HT-29 (cell line): ENCODE data around the gene MXD1. TPM values are rescaled to one million over a fixed set of nuclear protein-coding genes. Genes with fewer than 3 reads are reported as not detected.
"Not testable (repeated sequence)": the region's sequence is repeated elsewhere in the genome, so short reads cannot be mapped to it uniquely, and the experiment has no call there.

Source experiments
- DNase-seq: peaks from one replicate; pipeline ENCODE4 v3.0.0-alpha.2; 2015; ENCODE audit warnings: low spot score
- total RNA-seq: library from RNA; depleted of rRNA; stranded (reverse); fragments of >200 nt; shearing (Covaris generic); gene quantifications from 2 replicates; pipeline ENCODE4 v1.2.3, GENCODE V29; 2014

Gene MXD1
- total RNA-seq, 1 experiment from 2014 or later = 22.3 TPM

DNA sequence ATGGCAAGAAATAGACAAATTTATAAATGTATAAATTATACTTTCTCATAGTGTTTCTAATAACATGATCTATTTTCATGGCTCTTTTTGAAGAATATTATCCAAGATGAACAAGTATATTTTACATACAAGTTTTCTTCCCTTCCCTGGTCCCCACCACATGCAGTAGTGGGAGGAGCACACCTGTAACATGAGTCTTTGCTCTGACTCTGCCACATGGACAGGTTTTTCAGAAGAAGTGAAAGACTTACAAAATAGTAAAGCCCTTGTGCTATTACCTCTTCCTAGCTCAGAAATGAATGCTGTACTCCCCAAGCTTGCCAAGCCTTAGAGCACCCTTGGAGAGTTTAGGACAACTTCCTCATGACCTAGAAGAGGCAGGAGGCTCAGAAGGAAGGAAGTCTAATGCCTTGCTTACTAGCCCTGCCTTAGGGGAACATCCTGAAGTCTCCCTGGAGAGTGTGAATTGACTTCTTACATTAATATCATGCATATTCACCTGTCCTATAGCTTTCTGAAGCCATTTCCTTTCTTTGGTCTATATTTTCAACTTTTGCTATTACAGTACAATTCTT, 18.4 kb downstream of the MXD1 start:
- no peak for DNase-seq

DNA sequence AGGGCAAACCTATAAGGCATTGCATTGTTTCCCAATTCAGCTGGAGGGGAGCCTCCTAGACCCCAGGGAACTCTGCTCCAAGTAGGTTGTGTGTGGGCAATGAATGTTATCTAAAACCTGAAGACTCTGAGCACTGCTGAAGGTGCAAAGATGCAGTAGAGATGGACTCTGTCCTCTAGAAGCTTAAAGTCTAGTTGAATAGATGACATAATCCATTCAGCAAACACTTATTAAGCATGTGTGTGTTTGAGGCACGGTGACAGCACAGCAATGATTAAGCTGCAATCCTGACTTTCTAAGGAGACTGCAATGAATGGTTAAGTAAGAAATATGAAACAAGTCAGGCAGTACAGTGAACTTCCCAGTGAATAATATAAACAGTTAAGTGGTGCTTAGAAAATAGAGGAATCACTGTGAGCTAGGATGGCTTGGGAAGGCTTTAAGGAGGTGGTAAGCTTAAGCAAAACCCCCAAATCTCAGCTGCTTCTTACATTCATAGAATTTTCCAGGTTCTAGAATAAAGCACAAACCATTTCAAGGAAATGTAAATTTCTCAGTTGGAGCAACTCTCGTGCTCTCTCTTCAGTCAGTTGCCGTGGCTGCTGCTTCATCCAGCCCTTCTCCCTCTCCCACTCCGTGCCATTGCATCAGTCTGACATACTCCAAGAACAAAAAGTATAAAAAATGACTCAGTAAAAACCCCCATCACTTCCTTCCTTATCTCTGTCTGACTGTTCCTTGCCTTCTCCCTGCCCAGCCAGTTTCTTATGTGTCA, 19.1 kb downstream of the MXD1 start:
- peak; percentile 16 for DNase-seq

DNA sequence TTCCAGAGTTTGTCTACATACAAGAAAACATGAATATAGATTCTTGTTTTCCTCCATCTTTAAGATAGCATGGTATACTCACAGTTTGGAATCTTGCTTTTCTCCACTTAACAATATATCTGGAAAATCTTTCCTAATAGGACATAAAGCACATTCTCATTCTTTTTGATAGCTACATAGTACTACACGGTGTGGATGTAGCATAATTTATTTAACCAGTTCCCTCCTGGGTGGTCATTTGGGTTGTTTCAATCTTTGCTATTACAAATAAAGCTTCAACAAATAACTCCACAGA, 19.7 kb downstream of the MXD1 start:
- DNase-seq = no peak

DNA sequence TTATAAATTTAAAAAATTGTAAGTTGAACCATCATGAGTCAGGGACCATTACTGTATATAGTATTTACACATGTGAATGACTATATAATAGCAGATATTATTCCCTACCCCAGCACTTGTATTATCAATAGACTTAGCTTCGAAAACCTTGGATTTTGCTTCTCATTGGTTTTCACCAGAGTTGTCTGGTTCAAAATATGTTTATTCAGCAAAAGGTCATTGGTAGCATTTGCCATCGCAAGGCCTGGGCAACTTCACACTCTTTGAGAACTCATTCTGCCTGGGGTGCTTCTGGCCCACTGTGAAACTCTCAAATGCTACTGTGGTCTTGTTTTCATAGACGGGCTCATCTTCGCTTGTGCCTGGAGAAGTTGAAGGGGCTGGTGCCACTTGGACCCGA, 20.1 kb downstream of the MXD1 start:
- DNase-seq = no peak

DNA sequence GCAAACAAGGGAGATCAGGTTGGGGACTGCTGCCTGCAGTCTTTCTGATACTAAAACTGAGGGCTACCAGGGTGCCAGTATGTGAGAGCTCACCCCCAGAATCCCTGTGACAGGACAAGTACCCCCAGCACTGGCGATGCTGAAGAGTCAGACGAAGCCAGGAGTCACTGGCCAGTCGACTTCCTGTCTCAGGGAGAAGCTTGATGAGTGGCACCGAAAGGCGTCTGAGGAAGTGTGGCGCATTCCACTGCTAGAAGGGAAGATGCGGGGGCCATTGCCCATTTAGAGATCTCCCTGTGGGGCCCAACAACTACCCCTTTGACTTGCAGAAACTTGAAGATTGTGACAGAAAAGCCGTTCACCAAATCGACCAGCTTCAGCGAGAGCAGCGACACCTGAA, 22.0 kb downstream of the MXD1 start:
- no peak for DNase-seq

DNA sequence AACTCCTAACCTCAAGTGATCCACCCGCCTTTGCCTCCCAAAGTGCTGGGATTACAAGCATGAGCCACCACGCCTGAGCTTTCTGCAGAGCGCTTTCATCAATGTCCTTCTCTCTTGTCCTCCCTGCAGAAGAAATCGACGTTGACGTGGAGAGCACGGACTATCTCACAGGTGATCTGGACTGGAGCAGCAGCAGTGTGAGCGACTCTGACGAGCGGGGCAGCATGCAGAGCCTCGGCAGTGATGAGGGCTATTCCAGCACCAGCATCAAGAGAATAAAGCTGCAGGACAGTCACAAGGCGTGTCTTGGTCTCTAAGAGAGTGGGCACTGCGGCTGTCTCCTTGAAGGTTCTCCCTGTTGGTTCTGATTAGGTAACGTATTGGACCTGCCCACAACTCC, 23.1 kb downstream of the MXD1 start:
- no peak for DNase-seq

DNA sequence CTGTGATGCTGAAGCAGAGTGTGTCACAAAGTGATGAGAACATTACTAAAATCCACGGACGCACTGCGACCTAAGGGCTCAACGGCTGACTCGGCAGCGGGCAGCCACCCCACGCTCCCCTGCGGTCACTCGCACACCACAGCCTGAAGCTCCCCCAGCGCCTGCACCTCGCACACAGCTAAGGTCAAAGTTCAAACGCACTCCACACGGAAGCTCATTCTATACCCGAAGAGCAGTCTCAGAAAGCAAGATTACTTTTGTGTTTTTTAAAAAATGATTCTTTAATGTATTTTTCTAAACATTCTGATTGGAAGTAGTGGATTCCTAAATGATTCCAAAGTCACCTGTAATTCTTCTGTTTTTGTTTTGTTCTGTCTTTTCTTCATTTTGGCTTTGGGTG, 24.8 kb downstream of the MXD1 start:
- no peak for DNase-seq

DNA sequence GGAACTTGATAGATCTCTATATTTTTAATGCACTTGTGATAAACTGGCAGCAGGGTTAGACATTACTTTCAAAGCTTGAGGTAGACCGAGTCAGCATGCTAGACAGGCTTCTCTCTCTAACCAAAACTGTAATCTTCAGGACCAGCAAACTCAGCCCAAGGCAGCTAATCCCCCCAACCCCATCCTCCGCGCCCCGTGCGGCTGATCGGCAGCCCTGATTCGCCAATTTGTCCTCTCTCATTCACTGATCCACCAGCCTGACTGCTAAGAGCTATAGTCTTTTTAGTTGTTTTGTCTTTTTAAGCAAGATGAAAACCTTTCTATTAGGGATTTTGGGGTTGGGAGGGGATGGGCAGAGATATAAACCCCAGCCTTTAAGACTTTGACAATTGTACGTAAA, 25.8 kb downstream of the MXD1 start:
- DNase-seq = no peak

DNA sequence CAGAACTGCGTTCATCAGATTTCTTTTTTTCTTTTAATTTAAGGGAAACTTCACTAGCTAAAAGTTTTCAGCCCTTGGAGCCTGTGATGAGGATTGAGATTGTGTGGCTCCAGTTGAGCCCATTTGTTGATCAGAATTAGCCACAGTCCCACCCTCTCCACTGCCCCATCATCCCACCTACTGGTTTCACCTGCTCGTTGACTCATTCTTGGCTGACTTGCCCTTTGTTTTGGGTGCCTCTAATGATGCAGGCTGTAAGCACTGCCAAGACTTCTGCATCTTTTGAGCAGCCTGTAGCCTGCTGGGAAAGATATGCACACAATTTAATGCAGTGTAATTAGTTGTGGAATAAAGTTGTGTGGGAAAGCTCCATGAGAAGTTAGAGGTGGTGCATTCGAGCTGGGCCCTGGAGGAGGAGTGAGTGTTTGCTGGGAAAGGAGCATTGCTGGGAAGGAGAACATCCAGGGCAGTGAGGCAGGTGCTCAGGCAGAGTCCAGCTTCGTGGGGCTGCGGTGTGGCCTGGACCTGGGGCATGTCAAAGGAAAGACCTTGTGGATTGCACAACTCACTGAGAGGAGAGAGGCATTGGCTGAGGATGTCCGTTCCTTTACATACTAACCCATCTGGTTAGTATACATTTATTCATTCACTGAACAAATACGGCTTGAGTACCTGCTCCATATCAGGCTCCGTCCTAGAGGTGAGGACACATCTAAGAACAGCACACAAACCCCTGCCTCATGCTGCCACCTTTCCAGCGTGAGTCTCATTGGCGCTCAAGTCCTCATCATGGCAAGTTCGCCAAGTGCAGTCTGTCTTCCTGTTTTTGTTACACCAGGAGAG, 28.3 kb downstream of the MXD1 start:
- DNase-seq = peak; percentile 8

DNA sequence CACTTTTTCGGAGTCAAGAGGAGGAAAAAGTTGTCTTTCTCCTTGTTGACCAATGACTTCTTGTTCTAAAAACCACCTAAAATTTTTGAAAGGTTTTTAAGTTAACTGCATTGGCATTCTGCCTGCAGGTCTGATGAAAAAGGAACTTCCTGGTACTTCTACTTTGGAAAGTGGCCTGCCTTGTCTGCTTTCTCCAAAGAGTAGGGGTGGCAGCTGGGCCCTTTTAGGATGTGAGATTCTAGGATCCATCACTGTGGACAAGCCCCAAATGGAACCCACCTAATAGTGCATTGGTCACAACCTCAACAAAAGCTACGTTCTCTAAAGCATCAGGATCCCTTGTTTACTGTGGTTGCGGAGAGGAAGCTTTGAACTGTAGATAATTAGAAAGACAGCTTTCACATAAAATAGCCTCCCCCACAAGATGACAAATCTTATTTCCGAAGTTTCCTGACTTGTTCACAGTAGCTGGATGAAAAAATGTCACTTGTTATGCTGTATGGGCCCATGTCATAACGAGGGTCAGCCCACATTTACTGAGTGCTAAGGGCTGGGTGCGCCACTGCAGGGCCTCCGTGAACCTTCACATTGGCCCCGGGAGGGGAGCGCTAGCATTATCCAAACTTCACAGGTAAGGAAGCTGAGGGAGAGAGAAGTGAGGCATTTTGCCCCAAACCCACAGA, 29.1 kb downstream of the MXD1 start:
- DNase-seq = no peak

DNA sequence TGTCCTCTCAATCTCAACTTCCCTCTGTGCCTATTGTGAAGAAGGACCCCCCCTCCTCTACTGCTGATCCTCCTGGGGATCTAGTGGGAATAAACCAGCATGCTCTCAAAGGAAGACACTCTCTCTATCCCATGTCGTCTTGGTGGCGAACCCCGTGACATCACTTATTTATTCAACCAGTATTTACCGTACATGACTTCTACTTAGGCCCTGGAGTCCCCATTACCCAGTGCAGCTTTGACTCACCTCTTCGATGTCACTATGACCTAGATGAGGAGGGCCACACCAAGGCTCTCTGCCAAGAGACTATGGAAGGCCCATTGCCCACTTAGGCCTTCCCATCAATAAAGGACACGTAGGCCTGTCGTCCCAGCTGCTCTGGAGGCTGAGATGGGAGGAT, 29.8 kb downstream of the MXD1 start:
- DNase-seq = no peak

DNA sequence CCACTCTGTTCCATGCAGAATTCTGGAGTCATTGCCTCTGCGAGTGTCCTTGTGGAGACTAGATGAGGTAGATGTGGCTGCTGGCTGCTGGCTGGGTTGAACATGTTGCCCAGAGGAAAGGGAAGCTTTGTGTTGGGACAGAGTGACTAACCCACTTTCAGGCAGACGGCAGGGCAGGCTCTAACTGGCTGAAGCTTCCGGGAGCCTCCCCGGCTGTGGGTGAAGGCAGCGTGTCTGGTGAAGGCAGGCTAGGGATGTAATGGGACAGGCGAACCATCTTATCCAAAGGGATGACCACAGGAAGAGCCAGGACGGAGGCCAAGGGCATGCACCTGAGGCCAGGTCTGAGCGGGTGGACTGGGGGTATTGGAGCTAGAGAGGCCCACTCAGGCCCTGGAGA, 30.5 kb downstream of the MXD1 start:
- DNase-seq = no peak

DNA sequence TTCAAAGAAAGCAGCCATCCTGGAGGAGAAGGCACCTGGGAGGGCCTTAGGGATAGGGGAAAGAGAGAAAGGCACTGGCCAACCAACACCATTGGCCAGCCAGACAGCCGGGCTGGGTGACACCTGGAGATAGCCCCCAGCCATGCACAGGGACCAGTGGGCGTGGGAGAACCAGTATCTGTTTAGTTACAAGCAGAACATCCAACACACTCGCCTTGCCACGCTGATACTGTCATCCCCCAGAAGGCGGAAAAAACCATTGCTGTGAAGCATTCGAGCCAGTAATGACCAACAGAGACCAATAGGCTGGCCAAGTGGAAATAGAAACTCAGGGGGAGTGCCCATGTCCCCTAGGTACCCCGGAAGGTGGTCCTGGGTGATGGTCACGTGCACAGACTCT, 31.0 kb downstream of the MXD1 start:
- no peak for DNase-seq

DNA sequence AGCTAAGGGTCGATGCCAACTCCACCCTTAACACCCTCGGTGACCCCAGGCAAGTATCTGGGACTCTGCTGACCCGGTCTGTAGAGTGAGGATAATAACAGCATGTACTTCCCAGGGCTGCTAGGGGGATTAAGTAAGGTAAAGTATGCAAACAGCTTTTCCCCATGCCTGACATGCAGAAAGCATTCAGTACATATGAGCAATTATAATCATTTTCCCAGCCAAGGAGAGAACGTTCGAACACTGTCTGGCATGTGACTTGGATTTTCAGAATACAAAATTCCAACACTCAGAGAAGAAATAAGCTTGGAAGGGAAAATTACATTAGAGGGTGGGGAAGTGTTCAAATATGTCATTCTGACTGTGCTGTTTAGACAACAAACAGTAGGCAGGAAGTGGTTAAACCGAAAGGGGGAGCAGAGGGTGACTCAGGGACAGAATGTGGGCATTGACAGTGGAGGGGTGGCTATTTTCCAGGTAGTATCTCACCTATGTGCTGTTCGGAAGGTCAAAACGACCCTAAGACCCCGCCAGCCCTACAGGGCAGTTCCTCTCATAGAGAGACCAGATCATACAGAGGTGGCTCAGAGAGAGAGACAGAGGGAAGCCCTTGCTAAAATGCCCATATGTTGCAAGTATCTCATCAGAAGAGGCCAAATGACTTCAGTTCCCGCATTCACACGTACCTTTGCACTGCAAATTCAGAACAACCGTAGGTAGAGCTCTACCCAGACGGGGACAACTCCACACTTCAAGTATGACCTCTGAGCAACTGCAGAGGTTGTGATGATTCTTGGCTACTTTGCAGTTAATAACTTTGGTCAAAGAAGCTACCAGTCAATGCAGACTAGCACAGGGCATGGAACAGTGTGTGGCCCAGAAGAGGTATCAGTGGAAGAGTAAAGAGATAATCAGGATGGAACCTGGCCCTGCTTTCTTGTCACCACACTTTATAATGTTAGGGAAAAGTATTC, 31.7 kb downstream of the MXD1 start:
- peak; percentile 93 for DNase-seq

DNA sequence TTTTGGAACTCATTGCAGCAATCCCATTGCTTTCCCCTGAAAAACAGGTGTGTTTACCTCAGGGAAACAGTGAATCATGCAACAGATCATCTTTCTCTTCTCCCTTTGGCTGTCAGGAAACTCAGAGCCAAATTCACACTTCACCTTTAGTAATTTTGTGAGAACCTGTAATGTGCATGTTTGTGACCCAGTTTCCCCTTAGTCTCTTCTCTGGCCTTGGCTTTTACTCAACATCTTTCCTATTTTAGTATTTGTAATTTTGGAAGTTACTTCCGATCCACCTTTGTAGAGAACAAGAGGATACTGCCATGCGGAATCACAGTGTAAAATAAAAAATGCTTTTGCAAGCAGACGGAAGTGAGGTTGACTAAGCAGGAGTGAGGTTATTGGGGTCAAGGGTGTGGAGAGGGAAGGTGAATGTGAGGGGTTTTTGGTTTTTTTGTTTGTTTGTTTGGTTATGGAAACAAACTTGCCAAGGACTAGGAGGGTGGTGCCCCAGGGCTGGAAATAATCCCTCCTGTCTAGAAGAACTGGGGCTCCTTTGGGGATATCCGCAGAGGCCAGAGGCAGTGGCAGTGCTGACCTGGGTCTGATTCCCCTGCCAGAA, 32.5 kb downstream of the MXD1 start:
- peak; percentile 65 for DNase-seq

DNA sequence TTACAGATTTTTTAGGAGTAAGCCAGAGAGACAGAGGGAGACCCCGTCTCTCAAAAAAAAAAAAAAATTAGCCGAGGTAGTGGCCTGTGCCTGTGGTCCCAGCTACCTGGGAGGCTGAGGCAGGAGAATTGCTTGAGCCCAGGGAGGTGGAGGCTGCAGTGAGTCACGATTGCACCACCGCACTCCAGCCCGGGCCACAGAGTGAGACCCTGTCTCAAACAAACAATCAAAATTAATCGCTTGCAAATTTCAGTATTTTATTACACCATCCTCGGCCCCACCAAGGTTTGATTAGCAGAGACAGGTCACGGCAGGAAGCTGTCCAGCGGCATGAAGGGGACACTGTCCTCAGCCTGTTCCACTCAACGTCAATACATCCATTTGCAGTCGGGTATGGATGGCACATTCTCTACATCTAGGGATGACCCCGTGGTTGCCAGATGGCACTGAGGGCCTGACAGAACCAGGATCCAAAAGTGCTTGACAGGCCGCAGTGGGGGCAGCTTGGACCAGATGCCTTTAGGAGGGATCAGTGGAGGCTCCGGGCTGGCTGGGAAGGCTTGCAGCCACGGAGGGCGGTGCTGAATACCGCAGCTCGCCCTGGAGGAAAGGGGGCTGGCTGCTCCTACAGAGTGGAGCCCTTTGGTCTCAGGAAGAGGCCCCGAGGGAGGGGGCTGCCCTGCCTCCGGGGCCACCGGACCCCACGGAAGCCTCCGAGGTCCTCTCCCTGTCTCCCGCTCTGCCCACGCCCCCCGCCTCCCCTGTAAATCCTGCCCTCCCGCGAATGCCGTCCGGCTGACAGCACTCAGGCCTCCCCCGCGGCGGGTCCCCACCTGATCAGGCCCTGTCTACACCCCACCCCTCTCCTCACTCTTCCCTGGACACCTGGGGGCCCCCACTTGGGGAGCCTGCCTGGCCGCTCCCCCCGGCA, 33.4 kb downstream of the MXD1 start:
- no peak for DNase-seq

DNA sequence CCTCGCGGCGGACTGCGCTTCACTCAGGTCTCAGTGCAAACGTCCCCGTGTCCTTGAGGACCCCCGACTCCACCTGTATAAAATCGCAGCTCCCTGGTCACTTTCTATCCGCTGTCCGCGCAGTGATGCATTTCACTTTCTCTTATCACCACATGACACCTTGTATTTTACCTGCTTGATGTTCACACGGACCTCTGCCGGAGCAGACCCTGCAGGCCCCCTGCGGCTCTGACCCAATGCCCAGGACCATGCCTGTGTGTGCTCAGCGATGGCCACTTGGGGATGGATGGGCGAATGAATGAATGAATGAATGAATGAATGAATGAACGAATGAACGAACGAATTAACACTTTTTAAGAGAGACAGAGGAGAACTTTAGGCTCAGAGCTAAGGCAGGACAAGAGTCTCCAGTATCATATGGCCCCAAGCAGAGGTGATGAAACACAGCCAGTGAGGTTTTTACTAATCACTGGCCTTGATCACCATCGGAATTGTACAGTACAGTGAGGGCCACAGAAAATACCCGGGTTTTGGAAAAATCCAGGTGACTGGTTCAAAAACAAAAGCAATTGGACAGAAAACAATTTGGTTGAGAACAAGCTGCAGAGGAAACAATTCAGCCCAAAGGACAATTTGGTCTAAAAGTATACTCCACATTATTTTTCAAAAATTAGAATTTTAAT, 34.2 kb downstream of the MXD1 start:
- DNase-seq = no peak

DNA sequence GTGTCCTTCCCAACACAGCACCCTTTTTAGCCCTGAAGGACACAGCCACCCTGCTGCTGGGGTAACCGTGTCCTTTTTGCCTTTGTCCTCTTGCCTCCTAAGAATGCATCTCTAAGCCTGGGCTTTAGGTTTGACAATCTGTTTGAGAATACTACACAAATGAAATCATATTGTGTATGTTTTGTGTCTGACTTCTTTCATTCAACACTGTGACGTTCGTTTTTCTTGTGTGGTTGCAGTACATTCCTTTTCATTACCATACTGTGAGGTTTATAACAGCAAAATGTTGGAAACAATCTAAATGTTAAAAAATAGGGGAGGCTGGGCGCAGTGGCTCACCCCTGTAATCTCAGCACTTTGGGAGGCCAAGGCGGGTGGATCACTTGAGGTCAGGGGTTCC, 35.3 kb downstream of the MXD1 start:
- no peak for DNase-seq

DNA sequence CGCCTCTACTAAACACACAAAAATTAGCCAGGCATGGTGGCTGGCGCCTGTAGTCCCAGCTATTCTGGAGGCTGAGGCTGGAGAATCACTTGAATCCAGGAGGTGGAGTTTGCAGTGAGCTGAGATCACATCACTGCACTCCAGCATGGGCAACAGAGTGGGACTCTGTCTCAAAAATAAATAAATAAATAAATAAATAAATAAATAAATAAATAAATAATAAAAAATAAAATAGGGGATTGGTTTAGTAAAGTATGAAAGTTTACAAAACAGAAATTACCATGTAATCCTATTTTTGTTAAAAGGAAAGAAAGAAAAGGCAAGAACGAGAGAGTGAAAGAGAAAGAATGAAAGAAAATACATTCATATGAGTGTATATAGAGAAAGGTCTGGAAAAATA, 35.8 kb downstream of the MXD1 start:
- DNase-seq = not testable (repeated sequence)
